GM10248 (cell line): ENCODE measurements around the gene CAPN1.

ENCODE experiments used
- CTCF ChIA-PET: fragments of 300-600 bp; sonication (Branson Sonifier 250); formaldehyde crosslinking; extraction: SDS; loops from one replicate; lab custom pipeline; 2021; ENCODE audit warnings: antibody characterized with exemption; lab: Yijun Ruan, JAX
- POLR2A ChIA-PET: fragments of 350-650 bp; sonication (Branson Sonifier 250); formaldehyde crosslinking; extraction: SDS; loops from one replicate; lab custom pipeline; 2020; ENCODE audit warnings: antibody characterized with exemption; lab: Yijun Ruan, JAX
- DNase-seq: peaks from one replicate; pipeline ENCODE4 v3.0.0; 2012; ENCODE audit errors: extremely low spot score
- CTCF ChIP-seq: IDR thresholded peaks from 2 replicates; pipeline ENCODE4 v1.5.1; 2012; ENCODE audit warnings: mild to moderate bottlenecking, low read depth; ENCODE audit errors: extremely low read depth, missing control alignments, control extremely low read depth

The CAPN1 gene

DNA sequence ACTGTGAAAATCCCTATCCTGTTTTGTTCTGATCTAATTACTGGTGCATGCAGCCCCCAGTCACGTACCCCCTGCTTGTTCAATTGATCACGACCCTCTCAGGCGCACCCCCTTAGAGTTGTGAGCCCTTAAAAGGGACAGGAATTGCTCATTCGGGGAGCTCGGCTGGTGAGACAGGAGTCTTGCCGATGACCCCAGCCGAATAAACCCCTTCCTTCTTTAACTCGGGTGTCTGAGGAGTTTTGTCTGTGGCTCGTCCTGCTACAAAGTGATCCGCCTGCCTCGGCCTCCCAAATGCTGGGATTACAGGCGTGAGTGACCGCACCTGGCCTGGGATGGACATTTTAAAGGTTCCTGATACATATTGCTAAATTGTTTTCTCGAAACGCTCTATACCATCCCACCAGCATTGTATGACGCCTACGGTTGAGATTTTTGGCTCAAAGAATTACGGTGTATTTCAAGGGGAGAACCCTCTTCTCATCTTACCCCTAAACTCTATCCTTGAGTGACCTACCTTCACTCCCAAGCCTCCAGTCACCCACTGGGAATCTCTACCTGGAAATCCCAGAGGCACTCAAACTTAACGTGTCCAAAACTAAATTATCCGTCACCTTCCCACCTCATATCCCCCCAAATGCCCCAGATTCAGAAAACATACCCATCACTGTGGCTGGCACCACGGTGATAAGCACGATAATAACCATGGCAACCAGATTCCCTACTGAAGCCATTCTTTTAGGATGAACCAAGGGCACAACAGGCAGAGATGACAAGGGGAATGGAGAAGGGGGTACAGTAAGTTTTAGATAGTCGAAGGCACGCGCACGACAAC is 79.2 kb downstream of the CAPN1 start:
- DNase-seq, result no peak
- CTCF ChIA-PET, result interaction anchor here (0.9 to 6.7 kb wide), 11 partner anchors 10 to 266 kb away, joined by 3 to 49 read pairs (median 3); partner anchors contain the start of gene CDC42EP2
- POLR2A ChIA-PET, result interaction anchor here (0.9 to 1.5 kb wide), 3 partner anchors 14 to 245 kb away, joined by 4 to 5 read pairs (median 4); partner anchors contain the start of gene ZNHIT2
- TF ChIP-seq CTCF, result no peak
